ENCODE data around the gene SELPLG. TPM values are rescaled to one million over a fixed set of nuclear protein-coding genes. Genes with fewer than 3 reads are reported as not detected.

The SELPLG gene
- total and polyA plus RNA-seq, 2 experiments from 2014 or later = 1.4 to 3.5 TPM

GRCh38 chr12:108623577-108623976 is 10.1 kb downstream of the SELPLG start:
- Histone ChIP-seq H3K9me3 (ENCODE audit: low read depth) (no peaks in the 10 kb centered on the region), H3K4me1 (ENCODE audit: low read depth) (no peaks in the 10 kb centered on the region), H3K27me3 (no peaks in the 10 kb centered on the region), H3K4me3 (no peak overlapping the region), H3K36me3 (no peaks in the 10 kb centered on the region), H3K27ac (no peak overlapping the region)
- TF ChIP-seq CTCF (IDR thresholded peaks at IDR 0.05; ENCODE audit: low read depth, low read length) = no peak
- DNase-seq (ENCODE audit: low read depth in 1 of 2, low spot score in 1 of 2) = no peak

GRCh38 chr12:108622921-108623514 is 10.7 kb downstream of the SELPLG start:
- Histone ChIP-seq H3K9me3 (ENCODE audit: low read depth) (no peaks in the 10 kb centered on the region), H3K27me3 (no peaks in the 10 kb centered on the region), H3K4me1 (ENCODE audit: low read depth) (no peaks in the 10 kb centered on the region), H3K4me3 (no peak overlapping the region), H3K36me3 (no peaks in the 10 kb centered on the region), H3K27ac (no peak overlapping the region)
- no peak for TF ChIP-seq CTCF (IDR thresholded peaks at IDR 0.05; ENCODE audit: low read depth, low read length)
- DNase-seq (ENCODE audit: low read depth in 1 of 2, low spot score in 1 of 2) = no peak

GRCh38 chr12:108622421-108622820 is 11.3 kb downstream of the SELPLG start:
- Histone ChIP-seq H3K27ac (no peak overlapping the region), H3K27me3 (no peaks in the 10 kb centered on the region), H3K9me3 (ENCODE audit: low read depth) (no peaks in the 10 kb centered on the region), H3K4me3 (no peak overlapping the region), H3K36me3 (no peaks in the 10 kb centered on the region), H3K4me1 (ENCODE audit: low read depth) (no peaks in the 10 kb centered on the region)
- DNase-seq (ENCODE audit: low read depth in 1 of 2, low spot score in 1 of 2) = peak in 1 of 2 donors; percentile 82
- no peak for TF ChIP-seq CTCF (IDR thresholded peaks at IDR 0.05; ENCODE audit: low read depth, low read length)

- no peaks in the 10 kb centered on the region for H3K9me3 ChIP-seq (ENCODE audit: low read depth)
- H3K27ac ChIP-seq = no peak overlapping the region
- TF ChIP-seq CTCF (IDR thresholded peaks at IDR 0.05; ENCODE audit: low read depth, low read length) = no peak
- H3K36me3 ChIP-seq = no peaks in the 10 kb centered on the region
- no peak for DNase-seq (ENCODE audit: low read depth in 1 of 2, low spot score in 1 of 2)
- no peaks in the 10 kb centered on the region for H3K27me3 ChIP-seq
- H3K4me3 ChIP-seq = no peak overlapping the region
- no peaks in the 10 kb centered on the region for H3K4me1 ChIP-seq (ENCODE audit: low read depth)
Observed at GRCh38 chr12:108621161-108621560, 12.5 kb downstream of the SELPLG start.

- Histone ChIP-seq H3K27ac (no peak overlapping the region), H3K27me3 (no peaks in the 10 kb centered on the region), H3K9me3 (ENCODE audit: low read depth) (no peaks in the 10 kb centered on the region), H3K36me3 (no peaks in the 10 kb centered on the region), H3K4me1 (ENCODE audit: low read depth) (no peaks in the 10 kb centered on the region), H3K4me3 (no peak overlapping the region)
- DNase-seq (ENCODE audit: low read depth in 1 of 2, low spot score in 1 of 2) = peak in 1 of 2 donors; percentile 94
- TF ChIP-seq CTCF (IDR thresholded peaks at IDR 0.05; ENCODE audit: low read depth, low read length) = no peak
Observed at GRCh38 chr12:108620236-108620879, 13.3 kb downstream of the SELPLG start.

All from cardiac muscle cell (in vitro differentiated cells and primary cell).